Smooth muscle cell (in vitro differentiated cells): ENCODE measurements around the gene ZNF423. TPM values are rescaled to one million over a fixed set of nuclear protein-coding genes. Genes with fewer than 3 reads are reported as not detected.

Experiments
- DNase-seq: peaks from one replicate; lab custom pipeline; 2025; ENCODE audit not compliant: unreplicated experiment; lab: John Stamatoyannopoulos, UW
- H2AFZ ChIP-seq: fragments of 200-600 bp; sonication (generic); 2 replicates; pipeline ENCODE4 v1.6.0; 2016; ENCODE audit warnings: antibody characterized with exemption, low read depth, mild to moderate bottlenecking
- H3F3A ChIP-seq: fragments of 200-600 bp; sonication (generic); 2 replicates; pipeline ENCODE4 v1.6.0; 2017; ENCODE audit warnings: antibody characterized with exemption, low read depth
- H3K27ac ChIP-seq: fragments of 200-600 bp; sonication (generic); 2 replicates; pipeline ENCODE4 v1.5.1; 2016; ENCODE audit warnings: low read depth, mild to moderate bottlenecking
- H3K27me3 ChIP-seq: fragments of 200-600 bp; sonication (generic); 2 replicates; pipeline ENCODE4 v1.6.1; 2016; ENCODE audit warnings: low read depth, mild to moderate bottlenecking
- H3K36me3 ChIP-seq: fragments of 200-600 bp; sonication (generic); 2 replicates; pipeline ENCODE4 v1.5.1; 2016; ENCODE audit warnings: low read depth
- H3K4me1 ChIP-seq: fragments of 200-600 bp; sonication (generic); 2 replicates; pipeline ENCODE4 v1.5.1; 2016; ENCODE audit warnings: low read depth
- H3K4me2 ChIP-seq: fragments of 200-600 bp; sonication (generic); 2 replicates; pipeline ENCODE4 v1.6.0; 2016; ENCODE audit warnings: mild to moderate bottlenecking
- H3K4me3 ChIP-seq: fragments of 200-600 bp; sonication (generic); 2 replicates; pipeline ENCODE4 v1.5.1; 2016; ENCODE audit warnings: mild to moderate bottlenecking
- H3K79me2 ChIP-seq: fragments of 200-600 bp; sonication (generic); 2 replicates; pipeline ENCODE4 v1.6.0; 2016; ENCODE audit warnings: low read depth, mild to moderate bottlenecking
- H3K9ac ChIP-seq: fragments of 200-600 bp; sonication (generic); 2 replicates; pipeline ENCODE4 v1.6.0; 2016; ENCODE audit warnings: low read depth
- H3K9me3 ChIP-seq: fragments of 200-600 bp; sonication (generic); replicated peaks from 2 replicates; pipeline ENCODE4 v1.5.1; 2016; ENCODE audit warnings: low read depth
- H4K20me1 ChIP-seq: fragments of 200-600 bp; sonication (generic); 2 replicates; pipeline ENCODE4 v1.6.0; 2016; ENCODE audit warnings: low read depth
- WGBS: methylation state at CpG from one replicate; pipeline ENCODE4 v1.1.7; 2016; ENCODE audit warnings: low lambda C conversion rate; 5-methylcytosine and 5-hydroxymethylcytosine counted together
- polyA plus RNA-seq: library from polyadenylated mRNA; unstranded; fragments of >200 nt; fragmentation: Nextera tagmentation; extraction: Ambion mirVana; gene quantifications from 2 replicates; pipeline ENCODE4 v1.2.1, GENCODE V29; 2016
- total RNA-seq: library from RNA; depleted of rRNA; stranded (reverse); fragments of >200 nt; gene quantifications from 2 replicates; pipeline ENCODE4 v1.2.3, GENCODE V29; 2014
- TF ChIP-seq, protein P1 (sequence below): fragments of 200-600 bp; sonication (generic); IDR thresholded peaks from 2 replicates; pipeline ENCODE4 v1.5.1; 2017; ENCODE audit warnings: borderline replicate concordance, mild to moderate bottlenecking, antibody characterized with exemption; ENCODE audit not compliant: insufficient read depth, poor library complexity, severe bottlenecking

Gene ZNF423
- total and polyA plus RNA-seq, 2 experiments from 2014 or later = 6.9 to 7.0 TPM

DNA sequence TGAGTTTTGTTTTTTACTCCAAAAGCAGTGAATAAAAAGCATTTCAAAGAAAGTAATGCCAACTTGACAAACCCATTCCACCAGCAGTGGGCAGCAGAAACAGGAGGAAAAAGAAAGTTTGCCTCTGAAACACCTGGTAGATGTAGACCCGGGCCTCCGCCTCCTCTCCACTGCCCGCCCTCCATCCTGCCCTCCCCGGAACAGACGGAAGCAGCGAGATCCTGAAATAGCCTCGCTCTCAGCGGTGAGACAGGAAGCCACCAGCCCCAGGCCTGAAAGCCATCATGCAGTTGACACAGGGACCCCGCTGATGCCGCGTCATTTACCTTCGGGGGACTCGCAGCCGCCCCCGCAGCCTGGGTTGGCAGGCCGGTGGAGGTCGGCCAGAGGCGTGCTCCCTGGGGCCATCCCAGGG is 414.5 kb downstream of the ZNF423 start:
- Histone ChIP-seq H3K27me3 (peaks cover 10% of the 10 kb centered on the region), H3K9ac (no peak overlapping the region), H3F3A (no peaks in the 10 kb centered on the region), H3K36me3 (no peaks in the 10 kb centered on the region), H3K4me2 (peak overlapping the region; percentile 39), H2AFZ (peak overlapping the region; percentile 54), H3K27ac (no peak overlapping the region), H3K9me3 (no peaks in the 10 kb centered on the region), H3K4me3 (no peak overlapping the region), H3K79me2 (no peaks in the 10 kb centered on the region), H4K20me1 (no peaks in the 10 kb centered on the region), H3K4me1 (peaks cover 10% of the 10 kb centered on the region)
- TF ChIP-seq, protein P1, sequence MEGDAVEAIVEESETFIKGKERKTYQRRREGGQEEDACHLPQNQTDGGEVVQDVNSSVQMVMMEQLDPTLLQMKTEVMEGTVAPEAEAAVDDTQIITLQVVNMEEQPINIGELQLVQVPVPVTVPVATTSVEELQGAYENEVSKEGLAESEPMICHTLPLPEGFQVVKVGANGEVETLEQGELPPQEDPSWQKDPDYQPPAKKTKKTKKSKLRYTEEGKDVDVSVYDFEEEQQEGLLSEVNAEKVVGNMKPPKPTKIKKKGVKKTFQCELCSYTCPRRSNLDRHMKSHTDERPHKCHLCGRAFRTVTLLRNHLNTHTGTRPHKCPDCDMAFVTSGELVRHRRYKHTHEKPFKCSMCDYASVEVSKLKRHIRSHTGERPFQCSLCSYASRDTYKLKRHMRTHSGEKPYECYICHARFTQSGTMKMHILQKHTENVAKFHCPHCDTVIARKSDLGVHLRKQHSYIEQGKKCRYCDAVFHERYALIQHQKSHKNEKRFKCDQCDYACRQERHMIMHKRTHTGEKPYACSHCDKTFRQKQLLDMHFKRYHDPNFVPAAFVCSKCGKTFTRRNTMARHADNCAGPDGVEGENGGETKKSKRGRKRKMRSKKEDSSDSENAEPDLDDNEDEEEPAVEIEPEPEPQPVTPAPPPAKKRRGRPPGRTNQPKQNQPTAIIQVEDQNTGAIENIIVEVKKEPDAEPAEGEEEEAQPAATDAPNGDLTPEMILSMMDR = no peak
- no peak for DNase-seq
- WGBS = 31% methylated on average over 18 of the region's 18 CpGs

DNA sequence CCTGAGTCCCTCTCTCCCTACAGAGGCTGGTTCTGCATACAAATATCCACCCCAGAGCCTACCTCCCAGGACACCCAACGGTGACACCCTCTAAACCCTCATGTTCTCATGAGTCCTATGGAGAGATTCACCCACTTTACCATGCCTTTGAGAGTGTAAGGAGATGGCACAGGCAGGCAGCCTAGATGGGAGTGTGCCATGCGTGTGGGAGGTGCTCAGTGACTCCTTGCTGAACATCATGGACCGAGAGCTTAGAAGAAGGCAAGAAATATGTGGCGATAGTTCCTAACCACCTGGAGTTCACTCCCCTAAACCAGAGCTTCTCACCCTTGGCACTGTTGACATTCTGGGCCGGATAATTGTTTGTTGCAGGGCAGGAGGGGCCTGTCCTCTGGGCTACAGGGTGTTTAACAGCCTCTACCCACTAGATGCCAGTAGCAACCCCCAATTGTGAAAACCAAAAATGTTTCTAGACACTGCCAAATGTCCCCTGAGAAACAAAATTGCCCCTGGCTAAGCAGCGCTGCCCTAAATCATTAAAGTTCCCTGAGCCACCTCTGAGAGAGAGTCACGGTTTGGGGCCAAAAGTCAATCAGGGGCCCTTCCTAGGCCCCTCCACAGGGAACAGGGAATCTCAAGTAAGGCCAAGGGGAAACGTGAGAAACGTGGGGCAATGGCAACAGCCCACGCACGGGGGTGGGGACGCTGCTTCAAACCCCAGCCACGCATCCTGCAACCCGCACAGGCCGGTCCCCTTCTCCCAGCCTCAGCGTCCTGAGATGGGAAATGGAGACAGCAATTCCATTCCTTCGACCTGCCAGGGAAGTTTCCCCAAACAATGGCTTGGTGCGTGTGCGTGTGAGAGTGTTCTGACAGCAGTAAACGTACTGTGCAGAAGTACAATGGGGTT is 415.5 kb downstream of the ZNF423 start:
- H3K9me3 ChIP-seq = no peaks in the 10 kb centered on the region
- no peak overlapping the region for H3K4me3 ChIP-seq
- TF ChIP-seq, protein P1 = no peak
- H3K4me2 ChIP-seq = no peak overlapping the region
- 85% methylated on average over 20 of the region's 20 CpGs for WGBS
- H4K20me1 ChIP-seq = no peaks in the 10 kb centered on the region
- no peak for DNase-seq
- H3K9ac ChIP-seq = no peak overlapping the region
- peaks cover 10% of the 10 kb centered on the region for H3K4me1 ChIP-seq
- peaks cover 10% of the 10 kb centered on the region for H3K27me3 ChIP-seq
- no peak overlapping the region for H2AFZ ChIP-seq
- no peaks in the 10 kb centered on the region for H3K79me2 ChIP-seq
- no peak overlapping the region for H3K27ac ChIP-seq
- H3F3A ChIP-seq = no peaks in the 10 kb centered on the region
- H3K36me3 ChIP-seq = no peaks in the 10 kb centered on the region

DNA sequence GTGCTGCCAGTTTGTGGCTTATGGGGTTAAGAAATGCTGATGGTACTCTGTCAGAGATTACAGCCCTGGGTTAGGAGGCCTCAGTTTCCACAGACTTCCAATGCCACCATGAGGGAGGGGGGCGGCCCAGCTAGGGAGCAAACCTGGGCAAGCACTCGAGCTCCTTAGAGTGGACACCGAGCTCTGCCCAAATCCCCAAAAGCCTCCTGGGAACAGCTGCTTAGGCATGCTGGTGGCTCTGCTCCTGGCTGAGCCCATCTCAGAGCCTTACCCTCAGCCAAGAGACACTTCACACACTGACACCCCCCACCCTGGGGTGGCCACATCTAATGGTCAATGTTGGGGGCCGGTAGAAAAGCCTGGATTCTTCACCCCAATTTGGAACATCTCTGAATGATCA is 416.2 kb downstream of the ZNF423 start:
- Histone ChIP-seq H3K4me2 (no peak overlapping the region), H3K9ac (no peak overlapping the region), H3K27ac (no peak overlapping the region), H3K36me3 (no peaks in the 10 kb centered on the region), H3K27me3 (peaks cover 10% of the 10 kb centered on the region), H3K79me2 (no peaks in the 10 kb centered on the region), H4K20me1 (no peaks in the 10 kb centered on the region), H3K4me3 (no peak overlapping the region), H3K4me1 (peaks cover 10% of the 10 kb centered on the region), H3K9me3 (no peaks in the 10 kb centered on the region), H3F3A (no peaks in the 10 kb centered on the region), H2AFZ (no peak overlapping the region)
- TF ChIP-seq, protein P1 = no peak
- WGBS = 85% methylated on average over 4 of the region's 4 CpGs
- no peak for DNase-seq
